Uterus (tissue), 2 donors: ENCODE data around the gene PSMB3.
"Not testable (repeated sequence)": the region's sequence is repeated elsewhere in the genome, so short reads cannot be mapped to it uniquely, and the experiment has no call there.

Experiments
- CTCF ChIP-seq, 4 experiments: fragments of 200-600 bp in 2 of 4; fragments of 450-650 bp in 2 of 4; sonication (generic) in 2 of 4; IDR thresholded peaks; one replicate each; pipeline ENCODE4 v1.5.1; 2016 to 2019; ENCODE audit warnings: antibody characterized with exemption in 4 of 4, mild to moderate bottlenecking in 2 of 4, moderate library complexity in 1 of 4
- POLR2A ChIP-seq, 2 donors: fragments of 450-650 bp; IDR thresholded peaks; one replicate each; pipeline ENCODE4 v1.6.1; 2016; ENCODE audit warnings: antibody characterized with exemption in 2 of 2, mild to moderate bottlenecking in 1 of 2, moderate library complexity in 1 of 2

GRCh38 chr17:38790148-38790707 is 37.7 kb downstream of the PSMB3 start:
- not testable (repeated sequence) for TF ChIP-seq CTCF, POLR2A (IDR thresholded peaks at IDR 0.05)
